Panc1 (cell line): ENCODE data around the gene TTC16.

Experiments
- CTCF ChIP-seq: fragments of 450-650 bp; IDR thresholded peaks from 2 replicates; pipeline ENCODE4 v1.5.1; 2017; ENCODE audit warnings: mild to moderate bottlenecking
- POLR2AphosphoS5 ChIP-seq: IDR thresholded peaks from 2 replicates; pipeline ENCODE4 v1.6.1; 2012; ENCODE audit warnings: mild to moderate bottlenecking, low read depth, low read length, moderate library complexity
- REST ChIP-seq, 2 experiments: IDR thresholded peaks; 2 replicates each; pipeline ENCODE4 v1.6.1; 2011 to 2012; ENCODE audit warnings: low read depth in 2 of 2, control low read depth in 1 of 2, low read length in 1 of 2, mild to moderate bottlenecking in 1 of 2, moderate library complexity in 1 of 2; ENCODE audit not compliant: insufficient read depth in 1 of 2
- TCF7L2 ChIP-seq: IDR thresholded peaks from 2 replicates; pipeline ENCODE4 v1.6.1; 2011; ENCODE audit warnings: mild to moderate bottlenecking, low read depth, low read length, inconsistent platforms

- no peak for TF ChIP-seq REST (IDR thresholded peaks at IDR 0.05; ENCODE audit: insufficient read depth in 1 of 2, low read depth in 2 of 2, low read length in 1 of 2)
- TF ChIP-seq TCF7L2 = no peak
- TF ChIP-seq CTCF = no peak
- no peak for TF ChIP-seq POLR2AphosphoS5
Observed at GRCh38 chr9:127705577-127706379, 10.1 kb upstream of the TTC16 start.
